Measurements from ENCODE around the gene GDI2.

GRCh38 chr10:5805711-5806110 lies 7.5 kb downstream of the GDI2 start:
- TF ChIP-seq EZH2 (IDR thresholded peaks at IDR 0.05; ENCODE audit: borderline replicate concordance, low read depth, low read length, poor library complexity, severe bottlenecking) (no peak), CTCF (conservative IDR thresholded peaks at IDR 0.05; ENCODE audit: low read depth, low read length) (no peak)

All from A673 (cell line).